H1 (cell line): ENCODE results near the gene KLHL7. TPM values are rescaled to one million over a fixed set of nuclear protein-coding genes. Genes with fewer than 3 reads are reported as not detected.

Experiments
- CTCF ChIA-PET: fragments of 300-600 bp; sonication (Branson Sonifier 250); formaldehyde crosslinking; loops from one replicate; lab custom pipeline; 2021; ENCODE audit not compliant: partially characterized antibody; lab: Charles Lee
- POLR2A ChIA-PET: fragments of 300-600 bp; sonication (Branson Sonifier 250); formaldehyde crosslinking; loops from one replicate; lab custom pipeline; 2021; ENCODE audit warnings: inconsistent platforms; ENCODE audit not compliant: partially characterized antibody; lab: Charles Lee
- DNase-seq, 2 experiments: peaks; one replicate each; pipeline versions ENCODE4 v3.0.0 to v3.0.0-alpha.2; 2010 to 2022; ENCODE audit warnings: low spot score in 2 of 2, low read depth in 1 of 2, mixed read lengths in 1 of 2
- FAIRE-seq: peaks from 2 replicates; lab custom pipeline; 2011; peaks lifted over from hg19 to GRCh38; lab: Jason Lieb, UNC
- H2AFZ ChIP-seq: 2 replicates; pipeline ENCODE4 v1.8.1; 2012; ENCODE audit warnings: low read length, inconsistent platforms
- H2AK5ac ChIP-seq: 2 replicates; pipeline ENCODE4 v1.6.1; 2013; ENCODE audit warnings: low read depth, low read length
- H2BK120ac ChIP-seq: replicated peaks from 2 replicates; pipeline ENCODE3; 2013; ENCODE audit warnings: low read depth, low read length, inconsistent platforms
- H2BK12ac ChIP-seq: 2 replicates; pipeline ENCODE4 v1.6.1; 2013; ENCODE audit warnings: low read depth, low read length
- H2BK15ac ChIP-seq: 2 replicates; pipeline ENCODE4 v1.6.1; 2013; ENCODE audit warnings: low read length
- H2BK20ac ChIP-seq: 2 replicates; pipeline ENCODE4 v1.6.1; 2013; ENCODE audit warnings: low read length
- H2BK5ac ChIP-seq: 2 replicates; pipeline ENCODE4 v1.6.1; 2013; ENCODE audit warnings: low read depth, low read length
- H3K14ac ChIP-seq: 2 replicates; pipeline ENCODE4 v1.6.1; 2013; ENCODE audit warnings: inconsistent platforms; ENCODE audit not compliant: insufficient read length
- H3K18ac ChIP-seq: 2 replicates; pipeline ENCODE4 v1.6.1; 2013; ENCODE audit warnings: low read length; ENCODE audit errors: extremely low read depth
- H3K23ac ChIP-seq: 2 replicates; pipeline ENCODE4 v1.6.1; 2013; ENCODE audit warnings: inconsistent platforms; ENCODE audit not compliant: insufficient read length
- H3K23me2 ChIP-seq: 2 replicates; pipeline ENCODE4 v1.6.1; 2013; ENCODE audit warnings: low read depth, low read length
- H3K27ac ChIP-seq: 2 replicates; pipeline ENCODE4 v1.6.1; 2011; ENCODE audit warnings: low read depth, low read length, inconsistent platforms
- H3K27me3 ChIP-seq, 4 experiments: replicated peaks in 1 of 4; 1 replicate in 1 of 4; 2 replicates in 3 of 4; pipeline versions ENCODE4 v1.6.1 to v1.8.1; 2011 to 2013; ENCODE audit warnings: low read length in 3 of 4, mild to moderate bottlenecking in 3 of 4, inconsistent platforms in 2 of 4, mixed read lengths in 2 of 4, moderate library complexity in 1 of 4; ENCODE audit not compliant: control insufficient read depth in 3 of 4, insufficient read depth in 3 of 4; ENCODE audit errors: extremely low read depth in 1 of 4
- H3K36me3 ChIP-seq, 4 experiments: 2 replicates each; pipeline versions ENCODE4 v1.6.1 to v1.8.1; 2011 to 2013; ENCODE audit warnings: mild to moderate bottlenecking in 4 of 4, low read length in 3 of 4, moderate library complexity in 2 of 4, control low read depth in 1 of 4, inconsistent platforms in 1 of 4; ENCODE audit not compliant: insufficient read depth in 4 of 4, control insufficient read depth in 2 of 4
- H3K4ac ChIP-seq: replicated peaks from 2 replicates; pipeline ENCODE3; 2013; ENCODE audit warnings: low read length, low read depth, mixed read lengths, inconsistent platforms; ENCODE audit not compliant: insufficient read length
- H3K4me1 ChIP-seq, 4 experiments: replicated peaks in 1 of 4; 1 replicate in 1 of 4; 2 replicates in 3 of 4; pipeline versions ENCODE4 v1.6.1 to v1.8.1; 2011 to 2013; ENCODE audit warnings: low read length in 3 of 4, inconsistent platforms in 2 of 4, mixed read lengths in 1 of 4; ENCODE audit not compliant: insufficient read depth in 4 of 4, control insufficient read depth in 3 of 4
- H3K4me2 ChIP-seq, 2 experiments: 2 replicates each; pipeline versions ENCODE4 v1.6.1 to v1.8.1; 2011 to 2013; ENCODE audit warnings: low read depth in 2 of 2, low read length in 2 of 2, control low read depth in 1 of 2, inconsistent platforms in 1 of 2, mild to moderate bottlenecking in 1 of 2; ENCODE audit not compliant: insufficient read depth in 1 of 2
- H3K4me3 ChIP-seq, 4 experiments: fragments of 200-600, 300-600 bp in 1 of 4; sonication (generic), shearing (Covaris generic), sonication (Bioruptor Twin) in 1 of 4; 2 replicates each; pipeline versions ENCODE4 v1.5.1 to v1.8.1; 2011 to 2016; ENCODE audit warnings: low read length in 4 of 4, low read depth in 3 of 4, control low read depth in 2 of 4, inconsistent platforms in 2 of 4, mild to moderate bottlenecking in 2 of 4, mixed read lengths in 1 of 4, moderate library complexity in 1 of 4; ENCODE audit not compliant: insufficient read depth in 2 of 4; ENCODE audit errors: extremely low read depth in 1 of 4
- H3K56ac ChIP-seq: replicated peaks from 2 replicates; pipeline ENCODE3; 2013; ENCODE audit warnings: low read depth, mild to moderate bottlenecking, mixed read lengths, low read length, inconsistent platforms; ENCODE audit not compliant: insufficient read length
- H3K79me1 ChIP-seq: 2 replicates; pipeline ENCODE4 v1.6.1; 2013; ENCODE audit warnings: low read depth, low read length, control low read depth
- H3K79me2 ChIP-seq, 2 experiments: 2 replicates each; pipeline versions ENCODE4 v1.6.1 to v1.8.1; 2012 to 2013; ENCODE audit warnings: low read length in 2 of 2, mild to moderate bottlenecking in 2 of 2, inconsistent platforms in 1 of 2; ENCODE audit not compliant: insufficient read depth in 2 of 2, control insufficient read depth in 1 of 2
- H3K9ac ChIP-seq, 4 experiments: replicated peaks in 1 of 4; 1 replicate in 1 of 4; 2 replicates in 3 of 4; pipeline versions ENCODE4 v1.6.1 to v1.8.1; 2011 to 2013; ENCODE audit warnings: low read depth in 3 of 4, low read length in 3 of 4, control low read depth in 2 of 4, mild to moderate bottlenecking in 2 of 4, moderate library complexity in 2 of 4, inconsistent platforms in 1 of 4; ENCODE audit errors: extremely low read depth in 1 of 4
- H3K9me3 ChIP-seq, 2 experiments: 2 replicates each; pipeline versions ENCODE4 v1.6.1 to v1.8.1; 2012 to 2013; ENCODE audit warnings: mild to moderate bottlenecking in 2 of 2, moderate library complexity in 2 of 2, control low read depth in 1 of 2, inconsistent platforms in 1 of 2, low read depth in 1 of 2, low read length in 1 of 2, mixed read lengths in 1 of 2; ENCODE audit not compliant: insufficient read depth in 2 of 2
- H4K20me1 ChIP-seq, 2 experiments: replicated peaks in 1 of 2; 2 replicates each; pipeline versions ENCODE3 to v1.8.1; 2011 to 2013; ENCODE audit warnings: inconsistent platforms in 2 of 2, low read length in 2 of 2, mild to moderate bottlenecking in 1 of 2; ENCODE audit not compliant: insufficient read depth in 2 of 2, control insufficient read depth in 1 of 2
- H4K5ac ChIP-seq: 2 replicates; pipeline ENCODE4 v1.6.1; 2013; ENCODE audit warnings: low read length, low read depth, mixed read lengths, inconsistent platforms; ENCODE audit not compliant: insufficient read length
- H4K8ac ChIP-seq: 2 replicates; pipeline ENCODE4 v1.8.0; 2013; ENCODE audit warnings: mild to moderate bottlenecking, moderate library complexity, low read length, inconsistent platforms; ENCODE audit not compliant: insufficient read depth; ENCODE audit errors: extremely low read depth
- H4K91ac ChIP-seq: replicated peaks from 2 replicates; pipeline ENCODE3; 2013; ENCODE audit warnings: low read length, mixed read lengths, inconsistent platforms; ENCODE audit not compliant: insufficient read length
- CHD1 ChIP-seq: IDR thresholded peaks from 2 replicates; pipeline ENCODE4 v1.6.1; 2012; ENCODE audit warnings: low read depth, low read length, improper control_type of control experiment
- CHD2 ChIP-seq: IDR thresholded peaks from 2 replicates; pipeline ENCODE4 v1.6.1; 2012; ENCODE audit warnings: low read length, improper control_type of control experiment
- EP300 ChIP-seq, 2 experiments: IDR thresholded peaks; 1 replicate in 1 of 2; 2 replicates in 1 of 2; pipeline ENCODE4 v1.6.1; 2011 to 2012; ENCODE audit warnings: low read depth in 2 of 2, low read length in 2 of 2, mild to moderate bottlenecking in 2 of 2, borderline replicate concordance in 1 of 2, inconsistent platforms in 1 of 2, moderate library complexity in 1 of 2
- FOSL1 ChIP-seq: IDR thresholded peaks from 2 replicates; pipeline ENCODE4 v1.6.1; 2011; ENCODE audit warnings: mild to moderate bottlenecking, low read depth, low read length, moderate library complexity; ENCODE audit not compliant: insufficient read depth
- JUN ChIP-seq: IDR thresholded peaks from 2 replicates; pipeline ENCODE4 v1.6.1; 2011; ENCODE audit warnings: low read depth, mild to moderate bottlenecking, improper control_type of control experiment, low read length
- JUND ChIP-seq: IDR thresholded peaks from 2 replicates; pipeline ENCODE4 v1.6.1; 2011; ENCODE audit warnings: mild to moderate bottlenecking, improper control_type of control experiment, low read length
- KDM4A ChIP-seq: IDR thresholded peaks from one replicate; pipeline ENCODE4 v1.7.1; 2012; ENCODE audit warnings: low read depth, mild to moderate bottlenecking, moderate library complexity, low read length, inconsistent platforms; ENCODE audit not compliant: severe bottlenecking
- POU5F1 ChIP-seq: IDR thresholded peaks from 2 replicates; pipeline ENCODE4 v1.6.1; 2011; ENCODE audit warnings: low read depth, mild to moderate bottlenecking, low read length, moderate library complexity
- RAD21 ChIP-seq, 2 experiments: IDR thresholded peaks in 1 of 2; conservative IDR thresholded peaks in 1 of 2; 2 replicates each; pipeline ENCODE4 v1.6.1; 2011; ENCODE audit warnings: low read depth in 2 of 2, low read length in 2 of 2, improper control_type of control experiment in 1 of 2, inconsistent platforms in 1 of 2, mild to moderate bottlenecking in 1 of 2, moderate library complexity in 1 of 2
- RXRA ChIP-seq: IDR thresholded peaks from 2 replicates; pipeline ENCODE4 v1.6.1; 2011; ENCODE audit warnings: low read depth, mild to moderate bottlenecking, low read length, moderate library complexity; ENCODE audit not compliant: insufficient read depth
- SIN3A ChIP-seq, 2 experiments: IDR thresholded peaks in 1 of 2; conservative IDR thresholded peaks in 1 of 2; 2 replicates each; pipeline ENCODE4 v1.6.1; 2011 to 2012; ENCODE audit warnings: low read length in 2 of 2, improper control_type of control experiment in 1 of 2, low read depth in 1 of 2, mild to moderate bottlenecking in 1 of 2
- TAF7 ChIP-seq: optimal IDR thresholded peaks from 2 replicates; pipeline ENCODE3; 2011; ENCODE audit warnings: low read depth, mild to moderate bottlenecking, inconsistent platforms, low read length, moderate library complexity, borderline replicate concordance
- WGBS, 2 experiments: shearing (Covaris generic) in 1 of 2; methylation state at CpG; one replicate each; pipeline versions ENCODE4 v1.1.6 to v1.1.7; 2013 to 2015; ENCODE audit warnings: low lambda C conversion rate in 2 of 2, mixed read lengths in 2 of 2, inconsistent platforms in 1 of 2, low coverage in 1 of 2, missing lambda C conversion rate in 1 of 2; ENCODE audit not compliant: insufficient replicate concordance in 2 of 2, insufficient coverage in 1 of 2, insufficient read length in 1 of 2; ENCODE audit errors: extremely low coverage in 1 of 2, missing lambda C conversion rate in 1 of 2; 5-methylcytosine and 5-hydroxymethylcytosine counted together
- polyA plus RNA-seq, 7 experiments: library from polyadenylated mRNA; depleted of rRNA in 3 of 7; stranded (reverse) in 5 of 7; unstranded in 2 of 7; fragments of >200 nt in 5 of 7; fragments of 200-250 nt in 2 of 7; gene quantifications; 1 replicate in 5 of 7; 2 replicates in 1 of 7; 4 replicates in 1 of 7; pipeline versions ENCODE4 v1.2.1 to v1.2.3, GENCODE V29; 2011 to 2013; ENCODE audit warnings: missing spikeins in 2 of 7, mixed read lengths in 2 of 7
- total RNA-seq: library from RNA; stranded (reverse); fragmentation: NEBNext Ultra II Directional; extraction: Animal tissue kit (Norgen Biotek cat#: 25700); gene quantifications from 2 replicates; pipeline ENCODE4 v1.2.1, GENCODE V29; 2021
- TF ChIP-seq, protein P1 (sequence below): IDR thresholded peaks from 2 replicates; pipeline ENCODE4 v1.6.1; 2012; ENCODE audit warnings: inconsistent platforms

Gene KLHL7
- total and polyA plus RNA-seq, 2 of the 8 experiments (the other 6 are each of a cell fraction or from before 2014, with no cell fraction given) = 65.3 to 115 TPM

GRCh38 chr7:23120106-23120505 lies 14.5 kb downstream of the KLHL7 start:
- Histone ChIP-seq H3K18ac (no peak overlapping the region), H3K56ac (no peak overlapping the region), H2BK120ac (no peak overlapping the region), H3K79me1 (peaks cover 4% of the 10 kb centered on the region), H4K20me1 (no peaks in the 10 kb centered on the region), H3K4me2 (no peak overlapping the region), H3K4ac (no peak overlapping the region), H4K8ac (no peak overlapping the region), H3K4me1 (peaks cover 7 to 28% (median 11%) of the 10 kb centered on the region in 4 experiments), H4K5ac (no peak overlapping the region), H2BK20ac (no peak overlapping the region), H3K79me2 (peaks cover 4 to 69% of the 10 kb centered on the region in 2 experiments; a peak in 3 of 4 replicates), H2AFZ (no peak overlapping the region), H3K4me3 (no peak overlapping the region), H3K27me3 (no peaks in the 10 kb centered on the region), H2AK5ac (no peak overlapping the region), H3K23ac (no peak overlapping the region), H2BK12ac (no peak overlapping the region), H3K36me3 (peaks cover 0 to 15% (median 4%) of the 10 kb centered on the region in 4 experiments; a peak in 3 of 8 replicates), H3K27ac (no peak overlapping the region), H2BK15ac (no peak overlapping the region), H4K91ac (no peak overlapping the region), H3K14ac (no peak overlapping the region), H3K23me2 (no peaks in the 10 kb centered on the region), H3K9ac (no peak overlapping the region), H2BK5ac (no peak overlapping the region), H3K9me3 (no peaks in the 10 kb centered on the region)
- ChIA-PET POLR2A (interaction anchor here (1.9 kb wide), 1 partner anchor 14 kb away, joined by 5 read pairs; no protein-coding TSS in a partner anchor), CTCF (no interaction called here)
- DNase-seq = no peak
- WGBS, 2 experiments = 94% methylated on average over 4 of the region's 4 CpGs; no CpG with 5 or more reads in 1 of the 2 experiments
- FAIRE-seq = no peak
- TF ChIP-seq CHD2 (no peak), RXRA (no peak), FOSL1 (no peak), JUN (no peak), CHD1 (no peak), POU5F1 (no peak), KDM4A (no peak), EP300 (IDR thresholded peaks at IDR 0.05; ENCODE audit: borderline replicate concordance in 1 of 2, low read depth in 2 of 2, low read length in 2 of 2) (no peak), JUND (no peak), SIN3A (conservative IDR thresholded peaks at IDR 0.05 in 1 of 2, IDR thresholded peaks at IDR 0.05 in 1 of 2; ENCODE audit: low read depth in 1 of 2, low read length in 2 of 2) (no peak), TAF7 (no peak), RAD21 (IDR thresholded peaks at IDR 0.05 in 1 of 2, conservative IDR thresholded peaks at IDR 0.05 in 1 of 2; ENCODE audit: low read depth in 2 of 2, low read length in 2 of 2) (no peak)
- TF ChIP-seq, protein P1, sequence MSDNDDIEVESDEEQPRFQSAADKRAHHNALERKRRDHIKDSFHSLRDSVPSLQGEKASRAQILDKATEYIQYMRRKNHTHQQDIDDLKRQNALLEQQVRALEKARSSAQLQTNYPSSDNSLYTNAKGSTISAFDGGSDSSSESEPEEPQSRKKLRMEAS = no peak
